ENCODE measurements around the gene RGS2. TPM values are rescaled to one million over a fixed set of nuclear protein-coding genes. Genes with fewer than 3 reads are reported as not detected.

Gene RGS2
- total RNA-seq, 5 donors from 2014 or later (not counting 1 experiment from before 2014, with no cell fraction given): 13.9 to 129 (median 20.7) TPM

DNA sequence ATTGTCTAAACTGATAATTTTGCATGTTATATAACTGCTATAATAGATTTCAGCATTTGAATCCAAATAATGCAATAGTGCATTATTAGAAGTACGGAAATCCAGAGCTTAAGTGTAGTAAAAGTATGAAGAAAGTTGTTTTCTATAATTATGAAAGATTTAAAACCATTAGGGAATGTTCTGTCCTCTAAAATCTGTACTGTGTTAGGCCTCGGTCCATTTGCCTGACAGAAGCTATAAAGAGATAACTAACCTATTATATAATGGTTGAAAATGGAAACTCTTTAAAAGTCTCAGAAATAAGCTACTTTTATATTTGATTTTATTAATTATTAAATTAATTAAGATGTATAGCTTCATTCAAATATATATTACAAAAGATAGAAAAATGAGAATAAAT is 16.2 kb upstream of the RGS2 start:
- ChIA-PET POLR2A (no interaction called here), CTCF (no interaction called here)
- Mint-ChIP-seq H3K36me3 (no peaks in the 10 kb centered on the region), H3K27me3 (peaks cover 6 to 8% of the 10 kb centered on the region in 2 donors), H3K4me3 (no peak overlapping the region), H3K9me3 (no peaks in the 10 kb centered on the region), H3K27ac (no peak overlapping the region), H3K4me1 (no peaks in the 10 kb centered on the region)
- no CpG with 5 or more reads among the region's 2 CpGs for WGBS (ENCODE audit: insufficient coverage)
- peaks cover 0 to 5% of the 10 kb centered on the region in 2 experiments for H3K27me3 ChIP-seq (replicated peaks in 1 of 2; ENCODE audit: control insufficient read depth in 2 of 2, extremely low read depth in 1 of 2, insufficient read depth in 2 of 2, low read length in 1 of 2)
- H3K4me3 ChIP-seq (ENCODE audit: control insufficient read depth in 1 of 2, extremely low read depth in 1 of 2, low read length in 1 of 2): no peak overlapping the region
- H3K4me1 ChIP-seq (ENCODE audit: control insufficient read depth in 1 of 2, extremely low read depth in 1 of 2, insufficient read depth in 2 of 2, low read length in 2 of 2): no peaks in the 10 kb centered on the region
- DNase-seq (no peak), ATAC-seq (replicated peaks in 1 of 4) (no peak)
- H3K36me3 ChIP-seq (ENCODE audit: control insufficient read depth in 2 of 2, extremely low read depth in 1 of 2, insufficient read depth in 1 of 2, low read length in 1 of 2): no peaks in the 10 kb centered on the region
- H3K27ac ChIP-seq (ENCODE audit: low read length): no peak overlapping the region
- no peaks in the 10 kb centered on the region for H3K9me3 ChIP-seq

DNA sequence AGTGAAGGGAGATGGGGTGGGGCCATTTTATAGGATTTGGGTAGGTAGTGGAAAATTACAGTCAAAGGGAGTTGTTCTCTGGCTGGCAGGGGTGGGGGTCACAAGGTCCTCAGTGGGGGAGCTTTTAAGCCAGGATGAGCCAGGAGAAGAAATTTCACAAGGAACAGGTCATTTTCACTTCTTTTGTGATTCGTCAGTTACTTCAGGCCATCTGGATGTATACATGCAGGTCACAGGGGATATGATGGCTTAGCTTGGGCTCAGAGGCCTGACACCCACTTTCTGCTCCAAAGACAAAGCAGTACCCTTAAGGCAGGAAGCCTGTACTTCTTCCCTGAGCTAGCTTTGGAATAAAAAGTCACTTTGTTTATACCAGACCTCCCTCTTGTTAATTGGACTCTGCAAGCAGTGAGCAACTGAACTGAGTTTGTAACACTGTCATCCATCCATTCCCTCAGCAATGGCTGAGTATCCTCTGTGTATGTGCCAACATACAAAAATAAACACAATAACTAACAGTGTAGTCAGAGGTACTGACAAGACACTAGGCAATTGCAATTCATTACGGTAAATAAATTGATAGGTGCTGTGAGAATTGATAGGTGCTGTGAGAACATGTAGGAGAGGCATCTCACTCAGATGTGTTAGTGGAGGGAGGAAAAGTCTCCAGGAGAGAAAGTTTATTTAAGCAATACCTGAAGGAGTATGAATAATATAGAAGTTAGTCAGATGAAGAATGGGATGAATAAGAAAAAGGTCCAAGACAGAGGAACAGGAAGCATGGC is 14.7 kb upstream of the RGS2 start:
- Mint-ChIP-seq H3K9me3 (no peaks in the 10 kb centered on the region), H3K4me1 (no peaks in the 10 kb centered on the region), H3K27me3 (peaks cover 4 to 6% of the 10 kb centered on the region in 2 donors), H3K27ac (no peak overlapping the region), H3K4me3 (no peak overlapping the region), H3K36me3 (no peaks in the 10 kb centered on the region)
- no peaks in the 10 kb centered on the region for H3K4me1 ChIP-seq (ENCODE audit: control insufficient read depth in 1 of 2, extremely low read depth in 1 of 2, insufficient read depth in 2 of 2, low read length in 2 of 2)
- CTCF ChIA-PET: no interaction called here
- DNase-seq (no peak), ATAC-seq (replicated peaks in 1 of 4) (no peak)
- no peak overlapping the region for H3K4me3 ChIP-seq (ENCODE audit: control insufficient read depth in 1 of 2, extremely low read depth in 1 of 2, low read length in 1 of 2)
- no peak overlapping the region for H3K27ac ChIP-seq (ENCODE audit: low read length)
- WGBS (ENCODE audit: insufficient coverage): 100% methylated on average over 1 of the region's 2 CpGs
- POLR2A ChIA-PET: no interaction called here
- H3K9me3 ChIP-seq: no peaks in the 10 kb centered on the region
- peaks cover 0 to 3% of the 10 kb centered on the region in 2 experiments for H3K27me3 ChIP-seq (replicated peaks in 1 of 2; ENCODE audit: control insufficient read depth in 2 of 2, extremely low read depth in 1 of 2, insufficient read depth in 2 of 2, low read length in 1 of 2)
- H3K36me3 ChIP-seq (ENCODE audit: control insufficient read depth in 2 of 2, extremely low read depth in 1 of 2, insufficient read depth in 1 of 2, low read length in 1 of 2): no peaks in the 10 kb centered on the region

DNA sequence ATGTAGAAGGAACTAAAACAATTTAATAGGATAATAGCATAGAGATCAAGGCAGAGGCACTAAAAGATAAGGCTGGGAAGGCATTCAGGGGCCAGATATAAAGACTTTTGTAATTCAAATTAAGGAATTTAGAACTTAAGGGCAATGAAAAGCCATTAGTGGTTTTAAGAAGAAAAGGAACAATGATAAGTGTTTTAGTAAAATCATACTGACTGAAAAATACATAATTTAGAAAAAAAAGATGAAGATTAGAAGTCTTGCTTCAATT is 14.1 kb upstream of the RGS2 start:
- Histone ChIP-seq H3K27me3 (replicated peaks in 1 of 2; ENCODE audit: control insufficient read depth in 2 of 2, extremely low read depth in 1 of 2, insufficient read depth in 2 of 2, low read length in 1 of 2) (peaks cover 0 to 3% of the 10 kb centered on the region in 2 experiments), H3K4me3 (ENCODE audit: control insufficient read depth in 1 of 2, extremely low read depth in 1 of 2, low read length in 1 of 2) (no peak overlapping the region), H3K4me1 (ENCODE audit: control insufficient read depth in 1 of 2, extremely low read depth in 1 of 2, insufficient read depth in 2 of 2, low read length in 2 of 2) (no peaks in the 10 kb centered on the region), H3K36me3 (ENCODE audit: control insufficient read depth in 2 of 2, extremely low read depth in 1 of 2, insufficient read depth in 1 of 2, low read length in 1 of 2) (no peaks in the 10 kb centered on the region), H3K27ac (ENCODE audit: low read length) (no peak overlapping the region), H3K9me3 (no peaks in the 10 kb centered on the region)
- Mint-ChIP-seq H3K9me3 (no peaks in the 10 kb centered on the region), H3K36me3 (no peaks in the 10 kb centered on the region), H3K27ac (no peak overlapping the region), H3K4me3 (no peak overlapping the region), H3K4me1 (no peaks in the 10 kb centered on the region), H3K27me3 (peaks cover 4 to 6% of the 10 kb centered on the region in 2 donors)
- CTCF ChIA-PET: no interaction called here
- no peak for ATAC-seq (replicated peaks in 1 of 4)
- POLR2A ChIA-PET: no interaction called here
- no peak for DNase-seq

DNA sequence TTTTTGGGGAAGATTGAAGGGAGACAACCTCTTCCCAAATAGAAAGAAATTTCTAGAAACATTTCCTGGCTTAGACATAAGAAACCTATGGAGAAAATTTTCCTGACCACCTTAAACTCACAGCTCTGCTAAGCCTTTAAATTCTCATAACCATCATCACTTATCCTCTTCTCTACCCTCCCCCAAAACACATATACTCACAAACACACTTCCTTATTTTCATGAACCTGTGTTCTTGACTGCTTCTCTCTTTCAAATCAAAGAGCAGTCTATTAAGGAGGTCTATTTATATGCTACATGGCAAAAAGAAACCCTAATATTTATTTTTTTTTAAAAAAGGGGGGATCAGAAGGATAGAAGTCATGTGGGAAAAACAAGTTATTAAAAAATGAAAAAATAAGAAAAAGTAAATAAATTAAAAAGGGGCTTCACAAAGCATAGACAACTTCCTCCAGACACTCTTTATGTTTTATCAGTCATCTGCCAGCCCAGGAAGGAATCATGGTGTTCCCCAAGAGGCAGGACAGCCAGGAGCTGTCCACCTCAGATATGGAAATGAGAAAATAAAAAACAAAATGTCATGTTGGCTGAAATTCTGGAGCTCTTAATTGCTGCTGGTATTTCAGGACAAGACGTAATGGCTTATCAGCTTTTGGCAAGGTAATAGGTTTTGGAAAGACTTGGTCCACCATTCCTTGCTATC is 12.8 kb upstream of the RGS2 start:
- H3K36me3 ChIP-seq (ENCODE audit: control insufficient read depth in 2 of 2, extremely low read depth in 1 of 2, insufficient read depth in 1 of 2, low read length in 1 of 2): no peaks in the 10 kb centered on the region
- DNase-seq (no peak), ATAC-seq (replicated peaks in 1 of 4) (no peak)
- H3K27ac ChIP-seq (ENCODE audit: low read length): no peak overlapping the region
- H3K27me3 Mint-ChIP-seq: peaks cover 2 to 3% of the 10 kb centered on the region in 2 donors
- no peaks in the 10 kb centered on the region for H3K9me3 ChIP-seq
- ChIA-PET POLR2A (no interaction called here), CTCF (no interaction called here)
- H3K27ac Mint-ChIP-seq: no peak overlapping the region
- no CpG with 5 or more reads among the region's 1 CpG for WGBS (ENCODE audit: insufficient coverage)
- H3K4me3 Mint-ChIP-seq: no peak overlapping the region
- H3K4me3 ChIP-seq (ENCODE audit: control insufficient read depth in 1 of 2, extremely low read depth in 1 of 2, low read length in 1 of 2): no peak overlapping the region
- no peaks in the 10 kb centered on the region for H3K27me3 ChIP-seq (replicated peaks in 1 of 2; ENCODE audit: control insufficient read depth in 2 of 2, extremely low read depth in 1 of 2, insufficient read depth in 2 of 2, low read length in 1 of 2)
- no peaks in the 10 kb centered on the region for H3K9me3 Mint-ChIP-seq
- no peaks in the 10 kb centered on the region for H3K36me3 Mint-ChIP-seq
- no peaks in the 10 kb centered on the region for H3K4me1 Mint-ChIP-seq
- no peaks in the 10 kb centered on the region for H3K4me1 ChIP-seq (ENCODE audit: control insufficient read depth in 1 of 2, extremely low read depth in 1 of 2, insufficient read depth in 2 of 2, low read length in 2 of 2)

DNA sequence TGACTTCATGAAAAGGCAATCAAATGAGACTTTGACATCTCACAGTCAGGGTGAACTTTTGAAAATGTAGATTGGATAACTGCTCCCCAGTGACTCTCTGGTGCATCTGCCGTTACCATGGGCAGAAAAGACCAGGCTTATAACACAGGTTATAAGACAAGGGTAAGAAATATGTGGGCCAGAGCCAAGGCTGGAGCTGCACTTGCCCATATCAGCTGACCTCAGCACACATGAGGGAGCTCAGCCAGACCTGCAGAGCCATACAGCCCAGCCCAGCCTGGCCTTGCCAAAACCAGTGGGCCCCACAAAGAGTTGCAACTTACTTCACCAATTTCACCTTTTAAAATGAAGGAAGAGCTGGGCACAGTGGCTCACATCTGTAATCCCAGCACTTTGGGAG is 11.7 kb upstream of the RGS2 start:
- Histone ChIP-seq H3K4me1 (ENCODE audit: control insufficient read depth in 1 of 2, extremely low read depth in 1 of 2, insufficient read depth in 2 of 2, low read length in 2 of 2) (no peaks in the 10 kb centered on the region), H3K27me3 (replicated peaks in 1 of 2; ENCODE audit: control insufficient read depth in 2 of 2, extremely low read depth in 1 of 2, insufficient read depth in 2 of 2, low read length in 1 of 2) (no peaks in the 10 kb centered on the region), H3K4me3 (ENCODE audit: control insufficient read depth in 1 of 2, extremely low read depth in 1 of 2, low read length in 1 of 2) (no peak overlapping the region), H3K36me3 (ENCODE audit: control insufficient read depth in 2 of 2, extremely low read depth in 1 of 2, insufficient read depth in 1 of 2, low read length in 1 of 2) (no peaks in the 10 kb centered on the region), H3K9me3 (no peaks in the 10 kb centered on the region), H3K27ac (ENCODE audit: low read length) (no peak overlapping the region)
- ChIA-PET POLR2A (interaction anchor here in 1 of 2 donors (0.7 kb wide), 1 partner anchor 212 kb away, joined by 6 read pairs; no protein-coding TSS in a partner anchor), CTCF (no interaction called here)
- Mint-ChIP-seq H3K9me3 (no peaks in the 10 kb centered on the region), H3K27me3 (no peaks in the 10 kb centered on the region), H3K36me3 (no peaks in the 10 kb centered on the region), H3K4me3 (no peak overlapping the region), H3K27ac (no peak overlapping the region), H3K4me1 (no peaks in the 10 kb centered on the region)
- no peak for DNase-seq
- 100% methylated on average over 1 of the region's 1 CpG for WGBS (ENCODE audit: insufficient coverage)
- no peak for ATAC-seq (replicated peaks in 1 of 4)

DNA sequence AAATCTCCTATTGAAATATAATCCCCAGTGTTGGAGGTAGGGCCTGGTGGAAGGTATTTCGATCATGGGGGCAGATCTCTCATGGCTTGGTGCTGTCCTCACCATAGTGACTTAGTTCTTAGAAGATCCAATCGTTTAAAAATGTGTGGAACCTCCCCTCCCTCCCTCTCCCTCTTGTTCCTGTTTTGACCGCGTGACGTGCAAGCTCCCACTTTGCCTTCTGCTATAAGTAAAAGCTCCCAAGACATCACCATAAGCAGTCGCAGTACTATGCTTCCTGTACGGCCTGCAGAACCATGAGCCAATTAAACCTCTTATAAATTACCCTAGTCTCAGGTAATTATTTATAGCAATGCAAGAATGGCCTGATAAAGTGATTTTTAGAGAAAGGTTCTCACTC is 10.9 kb upstream of the RGS2 start:
- Mint-ChIP-seq H3K4me3 (no peak overlapping the region), H3K4me1 (no peaks in the 10 kb centered on the region), H3K27ac (no peak overlapping the region), H3K9me3 (no peaks in the 10 kb centered on the region), H3K36me3 (no peaks in the 10 kb centered on the region), H3K27me3 (no peaks in the 10 kb centered on the region)
- 100% methylated on average over 3 of the region's 7 CpGs for WGBS (ENCODE audit: insufficient coverage)
- POLR2A ChIA-PET: interaction anchor here in 1 of 2 donors (0.6 to 0.7 kb wide), 2 partner anchors 211 to 245 kb away, joined by 5 to 6 read pairs; no protein-coding TSS in a partner anchor
- Histone ChIP-seq H3K27me3 (replicated peaks in 1 of 2; ENCODE audit: control insufficient read depth in 2 of 2, extremely low read depth in 1 of 2, insufficient read depth in 2 of 2, low read length in 1 of 2) (no peaks in the 10 kb centered on the region), H3K9me3 (no peaks in the 10 kb centered on the region), H3K36me3 (ENCODE audit: control insufficient read depth in 2 of 2, extremely low read depth in 1 of 2, insufficient read depth in 1 of 2, low read length in 1 of 2) (no peaks in the 10 kb centered on the region), H3K4me1 (ENCODE audit: control insufficient read depth in 1 of 2, extremely low read depth in 1 of 2, insufficient read depth in 2 of 2, low read length in 2 of 2) (no peaks in the 10 kb centered on the region), H3K27ac (ENCODE audit: low read length) (no peak overlapping the region), H3K4me3 (ENCODE audit: control insufficient read depth in 1 of 2, extremely low read depth in 1 of 2, low read length in 1 of 2) (no peak overlapping the region)
- ATAC-seq (replicated peaks in 1 of 4) (no peak), DNase-seq (no peak)
- CTCF ChIA-PET: interaction anchor here (0.6 to 0.8 kb wide), 2 partner anchors 222 to 1179 kb away, joined by 3 read pairs; no protein-coding TSS in a partner anchor

Measured in T-cell (primary cell).